ENCODE data around the gene CENATAC. TPM values are rescaled to one million over a fixed set of nuclear protein-coding genes. Genes with fewer than 3 reads are reported as not detected.
A peak's percentile ranks its signal among the peaks of the same experiment; 100 is the strongest.
"Not testable (repeated sequence)": the region's sequence is repeated elsewhere in the genome, so short reads cannot be mapped to it uniquely, and the experiment has no call there.

The CENATAC gene
- polyA plus RNA-seq, 6 donors from 2014 or later, result 9.5 to 21.7 (median 12.3) TPM

- no peaks in the 10 kb centered on the region for H3K4me1 Mint-ChIP-seq
- H3K27ac Mint-ChIP-seq, result no peak overlapping the region
- peaks cover 34 to 47% (median 40%) of the 10 kb centered on the region in 3 donors for H3K27me3 Mint-ChIP-seq
- H3K9me3 Mint-ChIP-seq, result peaks cover 0 to 2% (median 0%) of the 10 kb centered on the region in 7 donors
- peaks cover 0 to 8% of the 10 kb centered on the region in 2 donors for H3K36me3 Mint-ChIP-seq
- no peak for DNase-seq
- no peak overlapping the region for H3K4me3 Mint-ChIP-seq
- no peak for ATAC-seq (ENCODE audit: low read depth in 2 of 2)
Measured at GRCh38 chr11:118973985-118974384, 24.0 kb upstream of the CENATAC start.

DNA sequence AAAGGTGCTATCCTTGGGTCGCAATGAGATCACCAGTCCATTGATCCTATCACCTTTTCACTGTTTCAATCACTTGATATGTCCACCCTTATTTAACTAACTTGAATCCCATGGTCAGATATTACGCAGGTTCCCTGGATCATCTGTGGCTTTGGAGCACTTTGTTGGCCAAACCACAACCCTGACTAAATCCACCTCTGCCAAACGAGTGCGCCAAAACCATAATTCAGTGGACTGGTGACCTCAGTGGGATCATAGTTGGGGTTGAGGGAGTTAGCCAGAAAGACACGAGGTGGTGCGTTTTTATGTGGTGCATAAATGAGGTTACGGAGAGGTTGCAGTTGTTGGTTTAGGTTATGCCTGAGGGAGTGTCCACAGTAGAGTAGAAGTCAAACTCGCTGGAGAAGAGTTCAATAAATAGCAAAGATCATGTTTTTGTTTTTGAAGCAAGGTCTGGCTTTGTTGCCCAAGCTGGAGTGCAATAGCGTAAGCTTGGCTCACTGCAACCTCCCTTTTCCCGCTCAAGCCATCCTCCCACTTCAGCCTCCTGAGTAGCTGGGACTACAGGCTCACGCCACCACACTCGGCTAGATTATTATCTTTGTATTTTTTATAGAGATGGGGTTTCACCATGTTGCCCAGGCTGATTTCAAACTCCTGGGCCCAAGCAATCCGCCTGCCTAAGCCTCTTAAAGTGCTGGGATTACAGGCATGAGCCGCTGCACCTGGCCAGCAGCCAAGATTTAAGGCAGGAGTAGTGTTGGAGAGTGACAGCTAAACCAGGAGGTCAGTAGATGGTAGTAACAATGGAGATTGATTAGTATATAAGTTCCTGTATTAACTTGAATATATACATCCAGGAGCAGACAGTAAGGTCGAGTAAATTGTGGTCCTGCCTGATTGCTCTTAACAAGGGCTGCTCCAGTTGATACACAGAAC, 21.9 kb upstream of the CENATAC start:
- Mint-ChIP-seq H3K4me3 (no peak overlapping the region), H3K27me3 (peaks cover 28 to 44% (median 39%) of the 10 kb centered on the region in 3 donors), H3K27ac (no peak overlapping the region), H3K4me1 (peaks cover 0 to 6% (median 0%) of the 10 kb centered on the region in 3 donors), H3K9me3 (no peaks in the 10 kb centered on the region), H3K36me3 (peaks cover 0 to 8% of the 10 kb centered on the region in 2 donors)
- no peak for DNase-seq
- no peak for ATAC-seq (ENCODE audit: low read depth in 2 of 2)

GRCh38 chr11:118979434-118979833, 18.5 kb upstream of the CENATAC start:
- H3K9me3 Mint-ChIP-seq, result no peaks in the 10 kb centered on the region
- peaks cover 20 to 33% (median 26%) of the 10 kb centered on the region in 3 donors for H3K27me3 Mint-ChIP-seq
- H3K4me1 Mint-ChIP-seq, result peaks cover 0 to 6% (median 0%) of the 10 kb centered on the region in 3 donors
- DNase-seq, result no peak
- ATAC-seq (ENCODE audit: low read depth in 2 of 2), result peak; percentile 33 to 40
- no peak overlapping the region for H3K27ac Mint-ChIP-seq
- H3K36me3 Mint-ChIP-seq, result no peaks in the 10 kb centered on the region
- H3K4me3 Mint-ChIP-seq, result peak overlapping the region in 1 of 8 donors; percentile 25

- Mint-ChIP-seq H3K4me1 (peaks cover 0 to 6% (median 0%) of the 10 kb centered on the region in 3 donors), H3K27me3 (peaks cover 12 to 26% (median 17%) of the 10 kb centered on the region in 3 donors), H3K27ac (peak overlapping the region in 1 of 6 donors; percentile 58), H3K9me3 (no peaks in the 10 kb centered on the region), H3K36me3 (no peaks in the 10 kb centered on the region), H3K4me3 (peak overlapping the region in 1 of 8 donors; percentile 61)
- ATAC-seq (ENCODE audit: low read depth in 2 of 2) (no peak), DNase-seq (no peak)
Measured at GRCh38 chr11:118980191-118980881, 17.6 kb upstream of the CENATAC start.

- not testable (repeated sequence) for H3K36me3 Mint-ChIP-seq, H3K9me3 Mint-ChIP-seq, H3K4me3 Mint-ChIP-seq
Measured at GRCh38 chr11:118984337-118984736, 13.6 kb upstream of the CENATAC start.

DNA sequence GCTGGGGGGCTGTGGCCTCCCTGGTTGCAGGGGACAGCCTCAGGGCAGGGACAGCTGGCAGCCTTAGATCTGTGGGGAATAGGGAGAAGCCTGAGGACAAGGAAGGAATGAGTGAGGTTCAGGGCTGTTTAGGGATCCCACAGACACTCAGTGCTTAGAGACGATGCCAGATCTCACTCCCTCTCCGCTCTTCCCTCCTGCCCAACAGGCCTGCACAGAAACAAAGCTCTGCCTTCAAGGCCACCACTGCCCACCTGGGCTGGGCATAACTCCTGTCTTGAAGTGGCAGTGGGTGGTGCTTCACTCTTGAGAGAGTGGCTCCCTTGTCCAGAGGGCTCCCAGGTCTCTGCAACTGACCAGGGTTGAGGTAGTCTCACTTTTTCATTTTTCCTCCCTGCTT, 13.1 kb upstream of the CENATAC start:
- H3K36me3 Mint-ChIP-seq, result no peaks in the 10 kb centered on the region
- peaks cover 0 to 7% (median 4%) of the 10 kb centered on the region in 3 donors for H3K4me1 Mint-ChIP-seq
- DNase-seq, result no peak
- no peak overlapping the region for H3K27ac Mint-ChIP-seq
- ATAC-seq (ENCODE audit: low read depth in 2 of 2), result no peak
- H3K9me3 Mint-ChIP-seq, result no peaks in the 10 kb centered on the region
- no peak overlapping the region for H3K4me3 Mint-ChIP-seq
- peaks cover 0 to 9% (median 0%) of the 10 kb centered on the region in 3 donors for H3K27me3 Mint-ChIP-seq

More at GRCh38 chr11:118984337-118984736, 13.6 kb upstream of the CENATAC start:
- not testable (repeated sequence) for H3K27ac Mint-ChIP-seq; ATAC-seq (ENCODE audit: low read depth in 2 of 2); DNase-seq
- H3K27me3 Mint-ChIP-seq, result peaks cover 0 to 14% (median 0%) of the 10 kb centered on the region in 3 donors
- peaks cover 0 to 12% (median 4%) of the 10 kb centered on the region in 3 donors for H3K4me1 Mint-ChIP-seq

GRCh38 chr11:118988280-118988679, 9.7 kb upstream of the CENATAC start:
- ATAC-seq (ENCODE audit: low read depth in 2 of 2), result no peak

DNA sequence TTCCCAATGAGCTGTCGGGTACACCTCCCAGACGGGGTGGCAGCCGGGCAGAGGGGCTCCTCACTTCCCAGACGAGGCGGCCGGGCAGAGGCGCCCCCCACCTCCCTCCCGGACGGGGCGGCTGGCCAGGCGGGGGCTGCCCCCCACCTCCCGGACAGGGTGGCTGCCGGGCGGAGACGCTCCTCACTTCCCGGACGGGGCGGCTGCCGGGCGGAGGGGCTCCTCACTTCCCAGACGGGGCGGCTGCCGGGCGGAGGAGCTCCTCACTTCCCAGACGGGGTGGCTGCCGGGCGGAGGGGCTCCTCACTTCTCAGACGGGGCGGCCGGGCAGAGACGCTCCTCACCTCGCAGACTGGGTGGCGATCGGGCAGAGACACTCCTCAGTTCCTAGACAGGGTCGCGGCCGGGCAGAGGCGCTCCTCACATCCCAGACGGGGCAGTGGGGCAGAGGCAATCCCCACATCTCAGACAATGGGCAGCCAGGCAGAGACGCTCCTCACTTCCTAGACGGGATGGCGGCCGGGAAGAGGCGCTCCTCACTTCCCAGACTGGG, 6.4 kb upstream of the CENATAC start:
- not testable (repeated sequence) for H3K27me3 Mint-ChIP-seq; H3K4me3 Mint-ChIP-seq; H3K27ac Mint-ChIP-seq; H3K36me3 Mint-ChIP-seq; H3K4me1 Mint-ChIP-seq; ATAC-seq (ENCODE audit: low read depth in 2 of 2); DNase-seq; H3K9me3 Mint-ChIP-seq

More at GRCh38 chr11:118988280-118988679, 9.7 kb upstream of the CENATAC start:
- no peaks in the 10 kb centered on the region for H3K27me3 Mint-ChIP-seq
- H3K4me1 Mint-ChIP-seq, result peaks cover 0 to 6% (median 4%) of the 10 kb centered on the region in 3 donors
- H3K4me3 Mint-ChIP-seq, result no peak overlapping the region
- H3K27ac Mint-ChIP-seq, result peak overlapping the region in 1 of 6 donors; percentile 44
- H3K9me3 Mint-ChIP-seq, result no peaks in the 10 kb centered on the region
- no peaks in the 10 kb centered on the region for H3K36me3 Mint-ChIP-seq
- DNase-seq, result no peak

DNA sequence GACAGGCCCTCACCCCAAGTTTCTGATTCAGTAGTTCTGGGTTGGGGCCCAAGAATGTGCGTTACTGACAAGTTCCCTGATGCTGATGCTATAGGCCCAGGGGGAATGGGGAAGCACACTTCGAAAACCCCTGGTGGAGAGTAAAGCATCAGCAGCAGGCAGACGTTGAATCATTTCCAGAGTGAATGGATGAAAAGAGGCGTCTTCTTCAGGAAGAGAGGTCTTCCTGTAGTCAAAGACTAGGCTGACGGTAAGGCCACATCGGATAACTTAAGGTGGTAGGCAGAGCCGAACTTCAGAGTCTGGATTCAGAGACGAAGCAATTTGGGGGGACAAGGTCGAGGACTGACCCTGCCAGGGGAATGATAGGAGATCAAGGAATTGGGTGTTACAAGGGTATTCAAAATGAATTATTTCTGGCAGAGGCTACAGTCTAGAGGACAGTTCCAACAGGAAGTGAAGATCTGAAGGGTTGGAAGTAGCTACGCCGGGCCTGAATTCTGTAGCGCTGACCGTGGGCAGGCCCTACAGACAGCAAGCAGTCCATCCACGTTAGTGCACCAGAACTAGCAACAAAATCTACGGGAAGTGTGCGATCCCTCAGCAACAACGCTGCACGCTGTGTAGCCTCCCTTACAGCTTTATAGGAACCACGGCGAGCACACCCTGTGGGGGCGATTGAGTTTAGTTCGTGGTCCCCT, 862 bp upstream of the CENATAC start:
- DNase-seq (peak; percentile 25), ATAC-seq (ENCODE audit: low read depth in 2 of 2) (peak; percentile 32 to 35)
- Mint-ChIP-seq H3K27me3 (no peaks in the 10 kb centered on the region), H3K4me3 (peak overlapping the region; percentile 93 to 98 (median 95)), H3K4me1 (peaks cover 24 to 34% (median 27%) of the 10 kb centered on the region in 3 donors), H3K36me3 (no peaks in the 10 kb centered on the region), H3K9me3 (no peaks in the 10 kb centered on the region), H3K27ac (peak overlapping the region; percentile 83 to 99 (median 96))

GRCh38 chr11:118998388-118998717, 415 bp downstream of the CENATAC start:
- Mint-ChIP-seq H3K36me3 (peaks cover 0 to 4% of the 10 kb centered on the region in 2 donors), H3K4me3 (peak overlapping the region; percentile 93 to 98 (median 95)), H3K9me3 (no peaks in the 10 kb centered on the region), H3K27ac (peak overlapping the region in 5 of 6 donors; percentile 90 to 96 (median 93)), H3K4me1 (peaks cover 27 to 34% (median 28%) of the 10 kb centered on the region in 3 donors), H3K27me3 (no peaks in the 10 kb centered on the region)
- DNase-seq (no peak), ATAC-seq (ENCODE audit: low read depth in 2 of 2) (peak; percentile 17 to 20)

GRCh38 chr11:118998822-118999221, 884 bp downstream of the CENATAC start:
- peak overlapping the region; percentile 65 to 96 (median 92) for H3K27ac Mint-ChIP-seq
- ATAC-seq (ENCODE audit: low read depth in 2 of 2), result no peak
- H3K36me3 Mint-ChIP-seq, result peaks cover 0 to 4% of the 10 kb centered on the region in 2 donors
- H3K4me3 Mint-ChIP-seq, result peak overlapping the region; percentile 93 to 98 (median 95)
- H3K27me3 Mint-ChIP-seq, result no peaks in the 10 kb centered on the region
- no peaks in the 10 kb centered on the region for H3K9me3 Mint-ChIP-seq
- H3K4me1 Mint-ChIP-seq, result peaks cover 27 to 34% (median 28%) of the 10 kb centered on the region in 3 donors
- no peak for DNase-seq

GRCh38 chr11:119000906-119001305, 3.0 kb downstream of the CENATAC start:
- peak overlapping the region in 1 of 6 donors; percentile 33 for H3K27ac Mint-ChIP-seq

More at GRCh38 chr11:119000906-119001305, 3.0 kb downstream of the CENATAC start:
- ATAC-seq (ENCODE audit: low read depth in 2 of 2), result no peak
- DNase-seq, result no peak
- Mint-ChIP-seq H3K36me3 (peaks cover 0 to 4% of the 10 kb centered on the region in 2 donors), H3K27me3 (no peaks in the 10 kb centered on the region), H3K4me1 (peaks cover 27 to 34% (median 28%) of the 10 kb centered on the region in 3 donors), H3K9me3 (no peaks in the 10 kb centered on the region), H3K4me3 (peak overlapping the region in 1 of 8 donors; percentile 58)
